HG02763 (cell line): ENCODE measurements around the gene NDUFB4.
"Not testable (repeated sequence)": the region's sequence is repeated elsewhere in the genome, so short reads cannot be mapped to it uniquely, and the experiment has no call there.

Experiments
- ATAC-seq: cut with Tn5 transposase; IDR thresholded peaks from one replicate; pipeline ENCODE4 v1.9.1; 2021; ENCODE audit warnings: mild to moderate bottlenecking, moderate library complexity; ENCODE audit not compliant: unreplicated experiment

The NDUFB4 gene

DNA sequence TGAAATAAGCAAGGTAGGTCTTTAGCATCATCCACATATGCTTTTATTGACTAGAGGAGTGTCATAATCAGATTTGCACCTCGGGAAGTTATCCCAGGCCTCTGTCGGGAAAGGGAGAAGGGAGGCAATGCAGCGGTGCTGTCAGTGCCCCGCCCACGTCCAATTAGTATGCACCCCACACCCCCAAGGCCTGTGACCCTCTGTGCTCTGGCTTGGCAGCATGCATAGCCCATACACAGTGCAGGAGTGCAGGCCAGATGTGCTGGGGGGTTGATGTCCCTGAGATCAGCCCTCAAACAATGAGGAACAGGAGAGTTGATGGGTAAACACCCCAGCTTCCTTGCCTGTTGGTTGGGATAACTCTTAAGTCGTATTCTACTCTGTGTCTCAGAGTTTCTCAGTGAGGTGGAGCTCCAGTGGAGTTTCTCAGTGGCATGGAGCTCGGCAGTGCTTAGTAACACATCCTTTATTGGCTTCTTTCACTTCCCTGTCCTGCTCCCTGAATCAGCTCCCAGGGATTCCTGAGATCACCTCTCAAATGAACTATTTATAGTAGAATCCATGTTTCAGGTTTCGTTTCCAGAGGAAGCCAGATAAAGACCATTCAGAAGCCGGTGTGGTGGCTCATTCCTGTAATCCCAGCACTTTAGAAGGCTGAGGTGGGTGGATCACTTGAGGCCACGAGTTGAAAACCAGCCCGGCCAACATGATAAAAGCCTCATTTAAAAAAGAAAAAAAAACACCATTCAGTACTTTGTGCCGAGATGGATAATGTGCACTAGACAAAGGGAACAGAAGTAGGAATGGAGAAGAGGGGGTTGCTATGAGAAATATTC lies 26.7 kb upstream of the NDUFB4 start:
- ATAC-seq = no peak

DNA sequence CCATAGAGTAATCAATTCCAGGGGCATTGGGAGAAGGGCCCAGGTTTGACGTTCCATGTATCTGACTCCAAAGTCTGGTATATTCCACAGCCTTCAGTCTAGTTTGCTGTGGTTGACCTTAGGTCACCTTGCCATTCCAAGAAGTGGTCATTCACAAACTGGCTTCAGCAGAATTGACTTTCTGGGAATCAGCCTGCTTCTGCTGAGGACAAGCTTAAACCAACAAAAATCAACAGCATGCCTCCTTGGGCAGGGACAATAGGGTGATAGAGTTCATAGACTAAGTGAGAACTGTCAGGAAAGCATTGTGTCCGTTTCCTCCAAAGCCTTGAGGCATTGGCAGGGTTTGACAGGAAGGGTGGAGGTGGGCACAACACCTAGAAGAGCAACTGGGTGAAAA lies 24.1 kb upstream of the NDUFB4 start:
- no peak for ATAC-seq

DNA sequence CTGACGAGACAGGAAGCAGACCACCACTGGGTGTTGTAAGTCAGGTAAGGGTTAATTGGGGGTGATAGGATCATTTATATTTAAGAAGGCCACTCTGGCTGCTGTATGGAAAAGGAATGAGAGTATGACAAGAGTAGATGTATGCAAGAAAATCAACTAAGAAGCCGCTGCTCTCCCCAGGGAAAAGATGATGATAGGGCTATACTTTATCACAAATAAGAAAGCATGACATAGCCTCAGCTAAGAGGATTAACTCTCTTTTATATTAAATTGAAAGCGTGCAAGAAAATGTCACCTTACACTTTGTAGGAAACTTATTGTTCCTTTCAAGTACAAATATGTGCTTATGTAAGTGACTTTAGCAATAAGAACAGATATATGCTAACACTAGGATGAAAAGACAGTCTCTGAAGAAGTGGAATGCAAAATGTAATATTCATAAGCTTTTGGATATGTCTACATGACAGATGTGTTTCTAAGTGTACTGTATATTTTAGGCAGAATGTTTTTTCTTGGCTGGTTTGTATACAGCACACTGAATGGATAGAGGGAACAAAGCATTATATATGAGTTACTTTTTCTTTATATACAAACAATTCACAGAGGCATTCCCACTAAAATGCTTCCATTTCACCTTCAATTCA lies 8.7 kb upstream of the NDUFB4 start:
- no peak for ATAC-seq

DNA sequence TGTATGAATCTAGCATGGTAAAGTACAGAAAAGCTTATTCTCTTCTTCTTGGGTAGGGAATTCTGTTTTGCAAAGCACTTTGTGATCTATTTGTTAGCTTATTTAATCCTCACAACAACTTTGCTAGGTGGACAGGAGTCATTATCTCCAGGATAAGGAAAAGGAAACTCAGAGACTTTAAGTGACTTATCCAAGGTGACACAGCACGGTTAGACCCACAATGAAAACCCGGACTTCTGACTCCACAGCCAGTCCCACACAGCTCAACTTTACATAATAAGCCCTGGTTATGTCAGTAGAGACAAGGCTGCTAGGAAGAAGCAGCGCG lies 384 bp upstream of the NDUFB4 start:
- no peak for ATAC-seq

DNA sequence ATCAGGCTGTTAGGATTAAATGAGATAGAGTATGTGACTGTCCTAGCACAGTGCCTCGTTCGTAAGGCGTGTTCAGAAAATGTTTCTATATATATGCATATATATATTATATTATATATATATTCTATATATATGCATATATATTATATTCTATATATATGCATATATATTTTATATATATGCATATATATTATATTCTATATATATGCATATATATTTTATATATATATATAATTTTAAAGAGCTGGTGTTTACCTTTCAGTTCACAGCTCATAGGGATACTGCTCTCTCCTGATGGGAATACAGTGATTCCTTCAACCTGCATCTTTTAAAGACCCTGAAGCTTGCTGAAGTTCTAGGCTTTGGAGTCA lies 702 bp downstream of the NDUFB4 start:
- ATAC-seq = no peak

DNA sequence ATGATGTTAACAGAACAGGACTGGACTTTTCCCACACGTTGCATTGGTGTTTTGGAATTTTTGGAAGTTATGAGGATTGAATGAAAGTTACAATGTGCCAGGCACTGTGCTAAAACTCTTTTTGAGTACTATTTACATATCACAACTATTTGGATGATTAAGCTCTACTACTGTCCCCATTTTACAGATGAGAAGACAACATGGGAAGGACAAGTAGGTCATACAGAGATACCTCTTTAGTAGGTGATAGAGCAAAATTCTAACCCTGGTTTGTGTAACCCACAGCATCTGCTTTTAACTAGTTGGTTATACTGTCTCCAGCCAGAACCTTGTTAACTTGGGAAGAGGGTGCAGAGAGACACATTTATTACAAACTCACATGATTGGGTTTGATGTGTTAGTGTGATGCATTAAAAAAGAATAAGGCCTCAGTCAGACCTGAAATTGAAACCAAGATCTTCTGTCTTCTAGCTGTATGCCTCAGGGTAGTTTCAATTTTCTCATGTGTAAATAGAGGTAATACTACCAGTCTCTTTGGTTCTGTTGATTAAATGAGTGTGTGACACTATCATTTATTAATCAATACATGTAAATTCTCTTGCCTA lies 1.4 kb downstream of the NDUFB4 start:
- ATAC-seq = no peak

DNA sequence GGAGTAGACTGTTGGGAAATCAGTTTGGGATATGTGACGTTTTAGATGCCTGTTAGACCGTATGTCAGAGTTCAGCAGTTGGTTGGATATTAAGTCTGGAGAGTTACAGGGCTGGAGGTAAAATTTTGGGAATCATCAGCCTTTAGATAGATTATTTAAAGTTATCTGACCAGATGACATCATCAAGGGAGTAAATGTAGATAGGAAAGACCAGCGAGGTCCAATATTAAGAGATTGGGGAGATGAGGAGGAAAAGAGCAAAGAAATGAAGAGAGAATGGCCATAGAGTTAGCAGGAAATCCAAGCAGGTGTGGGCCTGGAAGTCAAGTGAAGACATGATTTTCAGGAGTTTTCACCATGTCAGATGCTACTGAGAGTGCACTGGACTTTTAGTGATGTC lies 3.1 kb downstream of the NDUFB4 start:
- ATAC-seq = no peak

DNA sequence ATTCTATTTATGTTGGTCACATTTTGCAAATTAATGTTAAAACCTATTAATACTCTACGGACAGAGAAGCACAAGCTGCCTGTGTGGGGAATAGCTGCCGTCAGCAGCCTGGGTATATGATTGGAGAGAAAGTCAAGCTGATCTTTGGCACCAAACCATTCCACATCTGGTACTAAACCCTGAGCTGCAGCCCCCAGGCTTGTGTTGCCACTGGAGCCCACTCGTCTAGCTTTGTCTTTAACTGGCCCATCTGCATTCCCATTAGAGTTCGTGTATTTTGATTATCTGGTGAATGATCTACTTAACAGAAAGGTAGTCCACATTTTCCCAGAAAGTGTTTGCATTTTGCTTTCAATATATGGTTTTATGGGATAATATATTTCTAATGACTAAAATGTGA lies 5.4 kb downstream of the NDUFB4 start:
- ATAC-seq = no peak

DNA sequence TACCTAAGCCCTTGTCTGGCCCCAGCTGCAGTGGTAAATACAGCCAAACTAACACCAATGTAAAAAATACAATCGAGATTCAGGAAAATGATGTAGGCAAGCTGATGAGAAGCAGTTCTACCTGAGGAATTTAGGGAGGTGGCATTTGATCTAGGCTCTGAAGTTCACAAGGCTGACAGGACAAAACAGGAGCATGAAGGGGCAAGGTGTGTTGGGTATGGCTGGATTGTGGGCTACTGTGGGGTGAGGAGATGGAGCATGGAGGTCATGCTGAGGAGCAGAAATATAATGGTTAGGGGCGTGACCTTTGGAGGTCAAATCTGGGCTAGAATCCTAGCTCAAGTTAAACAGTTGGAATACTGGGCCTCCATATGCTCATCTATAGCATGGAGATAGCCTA lies 6.5 kb downstream of the NDUFB4 start:
- no peak for ATAC-seq

DNA sequence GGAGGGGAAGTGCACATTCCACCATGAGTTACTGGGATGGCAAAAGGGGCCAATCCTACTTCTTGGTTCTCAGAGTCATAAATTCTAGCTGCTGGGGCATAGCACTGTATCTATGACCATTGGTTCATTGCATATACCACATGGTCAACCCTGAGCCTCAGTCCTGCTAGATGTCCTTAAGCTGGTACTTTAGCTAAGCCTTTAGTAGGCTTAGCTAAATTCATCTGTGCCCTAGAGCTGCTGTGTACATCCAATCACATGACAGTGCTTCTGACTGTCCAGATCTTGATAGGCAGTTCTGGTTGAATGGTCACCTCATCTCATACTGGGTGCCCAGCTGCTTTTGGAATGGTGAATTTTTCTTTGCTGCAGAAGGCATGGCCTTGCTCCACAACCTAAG lies 8.2 kb downstream of the NDUFB4 start:
- no peak for ATAC-seq

DNA sequence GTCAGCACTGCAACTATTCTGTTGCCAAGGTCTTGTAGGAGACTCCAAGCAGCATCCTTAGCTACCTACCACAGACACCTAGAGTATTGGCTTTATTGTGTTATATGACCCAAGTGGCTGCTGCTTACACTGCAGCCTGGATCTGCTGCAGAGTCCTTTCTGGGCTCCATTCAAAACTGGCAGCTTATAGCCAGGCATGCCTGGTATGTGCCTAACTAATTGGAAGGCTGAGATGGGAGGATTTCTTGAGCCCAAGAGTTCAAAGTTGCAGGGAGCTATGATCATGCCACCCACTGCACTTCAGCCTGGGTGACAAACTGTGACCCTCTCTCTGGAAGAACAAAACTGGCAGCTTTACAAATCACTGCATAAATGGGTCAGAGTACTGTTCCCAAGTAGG lies 8.6 kb downstream of the NDUFB4 start:
- ATAC-seq = no peak

DNA sequence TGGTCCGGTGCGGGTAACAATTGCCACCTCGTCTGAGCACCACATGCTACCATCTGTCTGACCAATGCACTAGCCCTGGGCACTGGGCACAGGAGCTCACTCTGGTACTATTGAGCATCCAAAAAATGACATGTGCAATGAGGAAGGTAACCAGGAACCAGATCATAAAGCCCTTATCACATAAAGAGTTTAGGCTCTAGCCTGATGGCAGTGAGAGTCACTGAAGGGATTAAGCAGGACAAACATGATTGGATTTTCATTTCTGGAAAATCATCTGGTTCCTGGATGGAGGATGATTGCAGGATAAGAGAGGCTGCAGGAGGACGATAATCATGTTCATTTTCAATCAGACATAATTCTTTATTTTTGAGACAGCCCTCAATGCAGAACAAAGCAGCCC lies 12.4 kb downstream of the NDUFB4 start:
- no peak for ATAC-seq

DNA sequence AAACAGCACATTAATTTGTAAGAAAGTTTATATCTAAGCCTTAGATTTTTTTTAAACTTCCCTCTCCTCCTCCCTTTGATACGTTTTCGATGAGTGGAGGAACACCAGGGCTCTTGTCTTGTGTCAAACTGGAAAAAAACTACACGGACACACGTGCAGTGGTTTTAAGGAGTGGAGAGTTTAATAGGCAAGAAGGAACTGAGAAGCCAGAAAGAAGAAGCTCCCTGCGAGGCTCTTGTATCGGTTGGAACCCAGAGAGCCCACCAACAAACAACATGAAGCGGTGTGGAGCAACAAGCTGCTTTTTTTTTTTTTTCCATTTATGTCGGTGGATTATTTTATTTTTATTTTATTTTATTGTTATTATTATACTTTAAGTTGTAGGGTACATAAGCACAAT lies 18.6 kb downstream of the NDUFB4 start:
- no peak for ATAC-seq

DNA sequence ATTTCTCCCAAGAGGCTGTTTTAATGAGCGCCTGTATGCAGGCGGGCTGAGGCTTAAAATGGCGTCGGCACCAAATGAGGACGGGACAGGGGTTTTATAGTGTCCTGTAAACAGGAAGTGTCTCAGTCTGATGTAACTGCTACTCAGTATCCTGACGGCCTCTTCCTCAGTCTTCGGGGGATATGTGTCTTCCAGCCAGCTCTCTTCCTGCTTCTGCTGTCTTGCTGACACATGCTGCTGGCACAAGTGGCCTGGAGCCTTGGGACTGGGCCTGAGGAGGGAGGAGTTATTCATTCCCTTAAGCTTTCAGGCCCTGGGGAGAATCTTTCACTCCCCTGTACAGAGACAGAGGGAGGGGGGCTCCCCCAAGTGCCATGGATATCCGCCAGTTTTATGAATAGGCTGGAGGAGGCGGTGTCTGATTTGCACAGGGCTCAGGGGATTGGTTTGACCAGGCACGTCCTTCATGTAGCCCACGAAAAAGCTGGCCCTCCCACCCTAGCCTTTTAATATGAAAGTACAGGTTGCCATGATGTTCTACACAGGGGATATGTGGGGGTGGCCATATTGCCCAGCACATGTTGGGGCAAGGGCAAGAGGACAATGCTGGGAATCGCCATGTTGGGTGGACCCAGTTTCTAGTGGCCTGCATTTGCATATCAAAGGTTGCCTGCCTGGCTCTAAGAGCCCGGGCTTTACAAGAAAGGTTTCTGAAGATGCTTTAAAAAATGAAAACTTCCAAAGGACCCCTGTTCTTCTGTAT lies 19.9 kb downstream of the NDUFB4 start:
- no peak for ATAC-seq

DNA sequence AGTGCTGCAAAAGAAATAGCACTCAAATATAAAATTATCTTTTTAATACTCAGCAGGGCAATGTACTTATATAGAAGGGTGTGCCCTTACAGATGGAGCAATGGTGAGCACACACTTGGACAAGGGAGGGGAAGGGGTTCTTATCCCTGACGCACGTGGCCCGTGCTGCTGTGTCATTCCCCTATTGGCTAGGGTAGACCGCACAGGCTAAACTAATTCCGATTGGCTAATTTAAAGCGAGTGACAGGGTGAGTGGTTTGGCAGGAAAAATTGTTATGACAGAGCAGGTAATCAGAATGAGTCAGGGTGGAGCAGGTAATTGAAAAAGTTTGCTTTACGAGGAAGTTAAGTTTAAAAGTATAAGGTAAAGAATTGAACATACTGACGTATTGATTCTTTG lies 20.6 kb downstream of the NDUFB4 start:
- not testable (repeated sequence) for ATAC-seq

DNA sequence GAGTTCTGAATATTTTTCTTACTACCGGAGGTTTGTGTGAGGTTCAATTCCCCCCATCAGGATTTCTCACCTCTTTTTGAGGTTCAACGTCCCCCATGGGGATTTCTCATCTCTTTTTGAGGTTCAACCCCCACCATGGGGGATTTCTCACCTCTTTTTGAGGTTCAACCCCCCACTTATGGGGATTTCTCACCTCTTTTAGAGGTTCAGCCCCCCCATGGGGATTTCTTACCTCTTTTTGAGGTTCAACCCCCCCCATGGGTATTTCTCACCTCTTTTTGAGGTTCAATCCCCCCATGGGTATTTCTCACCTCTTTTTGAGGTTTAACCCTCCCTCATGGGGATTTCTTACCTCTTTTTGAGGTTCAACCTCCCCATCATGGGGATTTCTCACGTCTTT lies 26.3 kb downstream of the NDUFB4 start:
- no peak for ATAC-seq

DNA sequence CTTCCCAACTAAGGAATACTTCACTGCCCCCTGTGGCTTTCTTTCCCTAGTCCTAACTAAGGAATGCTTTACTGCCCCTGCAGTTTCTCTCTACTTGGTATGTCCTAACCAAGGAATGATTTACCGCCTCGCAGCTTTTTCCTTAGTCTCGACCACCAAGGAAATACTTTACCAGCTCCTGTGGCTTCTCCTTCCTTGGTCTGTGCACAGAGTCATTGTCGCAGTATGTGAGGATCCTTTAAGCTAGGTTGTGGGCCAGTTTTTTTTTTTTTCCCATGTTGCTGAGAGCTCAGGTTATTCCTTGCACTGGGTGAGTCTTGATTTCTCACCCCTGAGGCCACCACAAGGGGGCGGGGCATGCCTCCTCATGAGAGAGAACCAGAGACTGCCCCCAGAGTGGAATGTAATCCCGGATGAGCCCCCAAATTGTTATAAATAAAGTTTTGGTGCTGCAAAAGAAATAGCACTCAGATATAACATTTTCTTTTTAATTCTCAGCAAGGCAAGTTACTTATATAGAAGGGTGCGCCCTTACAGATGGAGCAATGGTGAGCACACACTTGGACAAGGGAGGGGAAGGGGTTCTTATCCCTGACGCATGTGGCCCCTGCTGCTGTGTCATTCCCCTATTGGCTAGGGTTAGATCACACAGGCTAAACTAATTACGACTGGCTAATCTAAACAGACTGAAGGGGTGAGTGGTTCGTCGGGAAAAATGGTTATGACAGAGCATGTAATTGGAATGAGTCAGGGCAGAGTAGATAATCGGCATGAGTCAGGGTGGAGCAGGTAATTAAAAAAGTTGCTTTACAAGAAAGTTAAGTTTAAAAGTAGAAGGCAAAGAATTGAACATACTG lies 27.0 kb downstream of the NDUFB4 start:
- no peak for ATAC-seq

DNA sequence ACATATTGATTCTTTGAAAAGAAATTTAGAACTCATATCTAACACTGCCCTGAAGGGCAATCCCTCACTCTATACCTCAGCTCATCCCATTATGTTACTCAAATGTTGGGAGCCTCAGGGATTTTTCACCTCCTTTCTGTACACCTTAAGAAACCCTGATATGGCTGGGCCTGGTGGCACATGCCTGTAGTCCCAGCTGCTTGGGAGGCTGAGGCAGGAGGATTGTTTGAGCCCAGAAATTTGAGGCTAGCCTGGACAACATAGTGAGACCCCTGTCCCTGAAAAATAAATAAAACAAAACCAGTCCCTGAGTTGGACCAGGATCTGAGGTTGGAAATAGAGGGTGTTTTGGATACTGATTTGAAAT lies 27.6 kb downstream of the NDUFB4 start:
- no peak for ATAC-seq

DNA sequence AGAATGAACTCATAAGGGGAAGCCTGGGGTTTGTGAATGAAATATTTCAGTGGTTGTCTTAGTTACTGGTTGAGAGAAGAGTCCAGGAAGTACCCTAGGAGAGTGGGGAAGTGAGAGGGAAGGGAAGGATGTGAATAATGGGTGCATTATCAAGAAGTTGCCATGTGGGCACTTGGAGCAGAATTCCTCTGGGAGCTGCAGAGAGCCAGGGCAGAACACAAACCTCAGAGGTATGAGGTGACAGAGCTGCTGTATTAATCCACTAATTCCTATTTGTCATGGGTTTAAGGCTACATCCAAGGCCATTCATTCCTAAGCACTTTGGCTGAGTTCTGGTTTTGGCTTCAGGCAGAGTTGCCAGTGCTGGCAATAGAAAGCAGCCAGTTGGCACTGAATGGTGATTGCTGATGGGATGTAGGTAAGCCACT lies 29.0 kb downstream of the NDUFB4 start:
- ATAC-seq = no peak

DNA sequence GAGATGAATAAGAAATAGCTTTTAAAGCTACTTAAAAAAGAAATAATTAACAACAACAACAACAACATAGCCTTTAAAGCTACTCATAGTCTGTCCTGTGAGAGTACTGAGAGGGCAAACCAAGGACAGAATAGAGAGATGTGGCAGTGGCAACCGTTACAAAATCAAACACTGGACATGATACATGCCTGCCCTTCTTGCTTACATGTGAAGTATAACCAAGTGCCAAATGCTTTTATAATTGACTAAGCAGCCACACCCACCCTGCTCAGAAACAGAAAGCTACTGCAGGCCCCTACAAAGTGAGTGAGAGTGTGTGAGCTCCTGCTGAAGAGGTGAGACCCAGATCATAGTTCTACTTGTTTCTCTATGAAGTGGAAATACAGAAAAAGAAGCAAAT lies 38.4 kb downstream of the NDUFB4 start:
- no peak for ATAC-seq
